Fibroblast of skin of abdomen (primary cell): ENCODE data around the gene AQR.
"Not testable (repeated sequence)": the region's sequence is repeated elsewhere in the genome, so short reads cannot be mapped to it uniquely, and the experiment has no call there.

Experiments used
- DNase-seq: peaks from one replicate; pipeline ENCODE4 v3.0.0-alpha.2; 2013

Gene AQR

GRCh38 chr15:34869110-34869509 is 100.4 kb downstream of the AQR start:
- no peak for DNase-seq

- no peak for DNase-seq
Measured at GRCh38 chr15:34865531-34865930, 104.0 kb downstream of the AQR start.

DNA sequence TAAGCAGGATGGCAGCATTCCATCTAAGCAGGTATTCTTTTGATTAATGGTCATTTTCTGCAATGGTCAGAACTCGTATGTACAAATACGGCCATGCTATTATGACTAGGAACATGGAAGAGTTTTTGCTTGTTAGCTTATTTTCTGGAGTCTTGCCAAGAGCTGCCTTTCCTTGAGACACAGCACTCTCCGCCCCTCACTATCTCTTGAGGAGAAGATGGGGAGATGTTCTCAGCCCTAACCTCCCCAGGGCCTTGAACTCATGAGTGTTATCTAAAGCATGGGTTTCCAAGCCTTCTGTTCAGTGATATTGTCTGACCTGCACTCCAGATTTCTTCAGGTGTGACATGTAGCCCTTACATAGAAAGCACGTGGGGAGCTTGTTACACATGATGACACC is 108.3 kb downstream of the AQR start:
- no peak for DNase-seq

- DNase-seq, result no peak
Measured at GRCh38 chr15:34855893-34856292, 113.6 kb downstream of the AQR start.

DNA sequence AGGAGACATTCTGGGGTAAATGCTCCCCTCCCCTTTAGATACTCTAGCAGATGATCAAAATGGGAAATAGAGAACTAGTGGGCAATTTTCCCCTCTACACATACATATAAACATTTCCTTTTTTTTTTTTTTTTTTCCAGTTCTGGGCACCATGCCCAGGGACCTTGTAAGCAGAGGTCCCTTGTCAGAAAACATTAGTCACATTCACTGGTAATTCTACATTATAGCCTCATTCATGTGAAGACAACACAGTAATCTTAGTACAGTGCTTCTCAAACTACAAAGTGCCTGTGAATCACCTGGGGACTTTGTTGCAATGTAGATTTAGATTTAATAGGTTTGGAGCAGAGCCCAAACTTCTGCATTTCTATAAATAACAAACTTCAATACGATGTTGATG is 114.1 kb downstream of the AQR start:
- peak; percentile 48 for DNase-seq

DNA sequence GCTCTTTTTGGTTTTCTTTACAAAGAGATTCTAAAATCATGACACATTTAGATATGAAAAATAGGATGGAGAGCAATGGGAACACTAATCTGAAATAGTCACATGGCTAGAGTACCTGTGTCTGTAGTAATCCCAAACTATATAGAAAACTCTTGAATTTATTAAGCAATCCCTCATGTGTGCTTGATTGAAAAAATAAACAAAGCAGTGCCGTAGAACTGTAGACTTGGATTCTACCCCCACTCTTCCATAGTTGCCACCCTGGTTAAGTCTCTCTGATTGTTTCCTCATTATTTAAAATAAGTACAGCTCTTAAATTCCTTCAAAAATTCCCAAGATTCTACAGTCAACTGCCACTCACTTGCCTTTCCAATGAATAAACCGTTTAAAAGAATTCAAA is 115.3 kb downstream of the AQR start:
- DNase-seq, result no peak

- DNase-seq, result peak; percentile 38
Measured at GRCh38 chr15:34853001-34853758, 116.4 kb downstream of the AQR start.

- DNase-seq, result no peak
Measured at GRCh38 chr15:34851751-34852150, 117.8 kb downstream of the AQR start.

DNA sequence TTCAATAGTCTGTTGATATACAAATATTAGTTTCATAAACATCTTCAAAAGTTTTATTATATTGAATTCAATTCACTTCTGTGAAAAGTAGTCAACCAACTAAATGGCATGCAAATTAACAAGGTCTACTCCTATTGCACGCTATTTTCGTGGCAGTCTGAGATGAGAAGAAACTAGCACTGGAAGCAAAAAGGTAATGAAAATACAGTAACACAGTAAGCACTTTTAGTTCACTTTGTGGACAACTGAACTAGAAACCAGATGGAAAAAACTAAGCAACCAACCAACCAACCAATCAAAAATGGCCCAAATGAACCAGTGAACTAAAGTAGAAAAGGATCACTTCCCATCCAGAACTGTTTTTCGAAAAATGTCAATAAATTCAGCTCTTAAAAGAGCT is 118.5 kb downstream of the AQR start:
- DNase-seq, result no peak

GRCh38 chr15:34850121-34850520 is 119.4 kb downstream of the AQR start:
- no peak for DNase-seq

DNA sequence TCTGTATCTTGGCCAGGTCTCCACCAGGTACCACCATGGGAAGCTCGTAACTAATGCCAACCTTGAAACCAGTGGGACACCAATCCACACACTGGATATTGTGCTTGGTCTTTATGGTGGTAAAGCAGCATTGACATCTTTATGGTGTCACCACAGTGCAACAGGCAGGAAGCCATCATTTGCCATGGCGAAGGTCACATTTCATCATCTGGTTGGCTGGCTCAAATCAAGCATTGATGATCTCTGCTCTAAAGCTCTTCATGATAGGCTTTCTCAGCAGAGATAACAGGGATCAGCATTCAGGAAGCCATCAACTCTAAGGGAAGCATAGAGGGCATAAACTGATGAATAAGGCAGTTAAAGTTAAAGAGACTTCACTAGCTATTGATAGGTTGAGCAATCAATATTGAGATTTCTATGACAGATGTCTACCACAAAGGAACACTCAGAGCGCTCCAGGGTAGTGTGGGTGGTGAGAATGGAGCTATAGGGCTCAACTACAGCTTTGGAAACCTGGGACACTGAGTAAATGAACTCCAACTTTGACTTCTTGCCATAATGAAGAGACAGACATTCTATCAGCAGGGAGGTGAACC is 120.1 kb downstream of the AQR start:
- DNase-seq, result no peak

- no peak for DNase-seq
Measured at GRCh38 chr15:34847598-34847997, 121.9 kb downstream of the AQR start.

- DNase-seq, result peak; percentile 50
Measured at GRCh38 chr15:34841262-34841725, 128.2 kb downstream of the AQR start.

DNA sequence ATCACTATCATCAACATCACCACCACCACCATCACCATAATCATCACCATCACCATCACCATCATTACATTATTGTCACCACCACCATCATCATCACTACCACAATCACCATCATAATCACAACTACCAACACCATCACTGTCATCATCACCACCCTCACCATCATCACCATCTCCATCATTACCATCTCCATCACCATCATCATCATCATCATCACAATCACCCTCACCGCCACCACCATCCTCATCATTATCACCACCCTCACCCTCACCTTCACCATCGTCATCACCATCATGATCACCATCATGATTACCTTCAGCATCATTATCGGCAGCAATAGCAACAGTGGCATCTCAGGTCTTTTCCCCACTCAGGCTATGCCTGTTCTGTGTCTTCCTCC is 131.3 kb downstream of the AQR start:
- no peak for DNase-seq

- DNase-seq, result peak; percentile 69
Measured at GRCh38 chr15:34837246-34838016, 132.1 kb downstream of the AQR start.

- no peak for DNase-seq
Measured at GRCh38 chr15:34828145-34828911, 141.2 kb downstream of the AQR start.

DNA sequence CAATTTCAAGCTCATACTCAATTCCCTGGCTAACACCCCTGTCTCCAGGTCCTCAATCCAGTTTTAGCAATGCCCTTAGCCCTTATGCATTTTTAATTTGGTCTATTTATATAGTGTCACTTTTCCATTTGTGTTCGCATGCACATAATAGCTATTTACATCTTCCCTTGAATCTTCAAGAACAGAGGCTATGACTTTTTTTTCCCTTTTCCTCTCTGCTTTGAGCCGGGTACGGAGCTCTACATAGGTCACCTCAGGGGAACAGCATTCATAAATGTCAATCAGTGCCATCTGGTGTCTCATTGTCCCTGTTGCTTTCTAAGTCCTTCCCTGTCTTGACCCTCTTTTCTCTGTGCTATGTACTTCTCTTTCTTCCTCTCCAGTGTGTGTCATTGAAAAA is 147.7 kb downstream of the AQR start:
- DNase-seq, result no peak

- no peak for DNase-seq
Measured at GRCh38 chr15:34820110-34820509, 149.4 kb downstream of the AQR start.

DNA sequence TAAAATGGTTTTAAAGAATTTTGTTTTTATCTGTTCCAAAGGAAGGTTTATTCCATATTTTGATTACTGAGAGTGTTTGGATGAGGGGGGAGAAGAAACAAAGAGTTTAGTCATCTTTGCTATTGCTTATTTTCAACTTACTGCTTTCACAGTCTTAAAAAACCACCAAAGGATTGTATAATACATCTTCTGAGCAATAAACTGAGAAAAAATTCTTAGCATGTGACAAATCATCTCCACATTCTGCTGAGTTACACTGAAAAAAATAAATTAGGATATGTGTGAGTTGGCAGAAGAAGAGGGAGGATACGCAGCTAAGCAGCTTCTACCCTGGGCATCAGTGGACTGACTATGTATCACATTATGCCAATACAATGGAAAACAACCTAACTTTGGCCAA is 151.0 kb downstream of the AQR start:
- DNase-seq, result peak; percentile 43

GRCh38 chr15:34815836-34816235 is 153.7 kb downstream of the AQR start:
- DNase-seq, result peak; percentile 43

- no peak for DNase-seq
Measured at GRCh38 chr15:34813446-34814190, 155.9 kb downstream of the AQR start.

DNA sequence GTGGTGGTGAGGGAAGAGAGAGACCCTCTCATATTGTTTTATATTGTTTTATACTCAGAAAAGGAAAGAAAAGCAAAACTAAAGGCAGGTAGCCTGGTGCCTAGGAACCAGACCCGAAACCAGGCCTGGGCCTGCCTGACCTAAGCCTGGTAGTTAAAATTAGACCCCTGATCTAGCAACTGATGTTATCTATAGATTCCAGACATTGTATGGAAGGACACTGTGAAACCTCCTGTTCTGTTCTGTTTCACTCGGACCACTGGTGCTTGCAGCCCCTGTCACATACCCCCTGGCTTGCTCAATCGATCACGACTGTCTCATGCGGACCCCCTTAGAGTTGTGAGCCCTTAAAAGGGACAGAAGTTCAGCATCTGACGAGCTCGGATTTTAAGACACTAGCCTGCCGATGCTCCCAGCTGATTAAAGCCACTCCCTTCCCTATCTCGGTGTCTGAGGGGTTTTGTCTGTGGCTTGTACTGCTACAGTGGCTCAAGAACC is 156.6 kb downstream of the AQR start:
- not testable (repeated sequence) for DNase-seq
